Measurements from ENCODE around the gene UBR7. TPM values are rescaled to one million over a fixed set of nuclear protein-coding genes. Genes with fewer than 3 reads are reported as not detected.
A peak's percentile ranks its signal among the peaks of the same experiment; 100 is the strongest.
"Not testable (repeated sequence)": the region's sequence is repeated elsewhere in the genome, so short reads cannot be mapped to it uniquely, and the experiment has no call there.

Gene UBR7
- total RNA-seq, 1 experiment from 2014 or later: 61.3 TPM

GRCh38 chr14:93173943-93174395, 33.1 kb upstream of the UBR7 start:
- Histone ChIP-seq H3K9me3 (ENCODE audit: low read length) (no peaks in the 10 kb centered on the region), H3K4me3 (ENCODE audit: low read length) (no peak overlapping the region), H3K27ac (ENCODE audit: low read length) (no peak overlapping the region), H3F3A (ENCODE audit: low read length, unreplicated experiment) (no peaks in the 10 kb centered on the region), H3K4me2 (ENCODE audit: low read length) (0 out of 2 replicates have a peak overlapping the region, but pooled peaks have one; percentile 11), H3K9ac (ENCODE audit: low read length) (no peak overlapping the region), H3K9me2 (replicated peaks; ENCODE audit: low read length) (no peaks in the 10 kb centered on the region), H3K36me3 (ENCODE audit: low read depth, low read length) (no peaks in the 10 kb centered on the region), H3K27me3 (ENCODE audit: low read length) (no peaks in the 10 kb centered on the region), H3K4me1 (ENCODE audit: insufficient read depth, low read length) (peaks cover 4% of the 10 kb centered on the region; the same call in 1 of the 2 replicates), H4K20me1 (ENCODE audit: low read length) (no peaks in the 10 kb centered on the region), H3K79me2 (ENCODE audit: low read length) (no peaks in the 10 kb centered on the region), H2AFZ (ENCODE audit: low read length) (peak overlapping the region; percentile 30; the same call in 1 of the 2 replicates)
- CTCF ChIA-PET: no interaction called here
- DNase-seq (peak; percentile 20), ATAC-seq (peak; percentile 42)
- no TSS peak for BruUV-seq (replicated peaks)
- TF ChIP-seq CTCF (conservative IDR thresholded peaks at IDR 0.05; ENCODE audit: low read depth, low read length) (no peak), EZH2phosphoT487 (IDR thresholded peaks at IDR 0.05; ENCODE audit: borderline replicate concordance, low read length) (no peak), EZH2 (IDR thresholded peaks at IDR 0.05; ENCODE audit: low read length, unreplicated experiment) (no peak)
- intact Hi-C loops (cut with micrococcal nuclease): loop anchor here (10.0 kb wide), 1 partner anchor 59 kb away; the partner anchor contains the start of gene ITPK1
- POLR2A ChIA-PET (ENCODE audit: unreplicated experiment): no interaction called here

GRCh38 chr14:93174731-93175130, 32.3 kb upstream of the UBR7 start:
- H3K27ac ChIP-seq (ENCODE audit: low read length); BruUV-seq (replicated peaks): not testable (repeated sequence)

GRCh38 chr14:93175492-93175891, 31.6 kb upstream of the UBR7 start:
- Histone ChIP-seq H3K9ac (ENCODE audit: low read length) (no peak overlapping the region), H4K20me1 (ENCODE audit: low read length) (no peaks in the 10 kb centered on the region), H3K79me2 (ENCODE audit: low read length) (no peaks in the 10 kb centered on the region), H3K4me3 (ENCODE audit: low read length) (no peak overlapping the region), H3K4me1 (ENCODE audit: insufficient read depth, low read length) (peaks cover 9% of the 10 kb centered on the region; the same call in 1 of the 2 replicates), H3K27ac (ENCODE audit: low read length) (no peak overlapping the region), H2AFZ (ENCODE audit: low read length) (no peak overlapping the region), H3K9me2 (replicated peaks; ENCODE audit: low read length) (no peaks in the 10 kb centered on the region), H3F3A (ENCODE audit: low read length, unreplicated experiment) (no peaks in the 10 kb centered on the region), H3K36me3 (ENCODE audit: low read depth, low read length) (no peaks in the 10 kb centered on the region), H3K27me3 (ENCODE audit: low read length) (no peaks in the 10 kb centered on the region), H3K4me2 (ENCODE audit: low read length) (no peak overlapping the region), H3K9me3 (ENCODE audit: low read length) (no peaks in the 10 kb centered on the region)
- intact Hi-C loops (cut with micrococcal nuclease): loop anchor here (10.0 kb wide), 1 partner anchor 61 kb away; the partner anchor contains the start of gene ITPK1
- CTCF ChIA-PET: interaction anchor here (1.2 kb wide), 1 partner anchor 38 kb away, joined by 3 read pairs; no protein-coding TSS in a partner anchor
- POLR2A ChIA-PET (ENCODE audit: unreplicated experiment): no interaction called here
- no peak for DNase-seq
- ATAC-seq: no peak
- BruUV-seq (replicated peaks): no TSS peak
- TF ChIP-seq CTCF (conservative IDR thresholded peaks at IDR 0.05; ENCODE audit: low read depth, low read length): no peak
- TF ChIP-seq EZH2phosphoT487 (IDR thresholded peaks at IDR 0.05; ENCODE audit: borderline replicate concordance, low read length): no peak
- TF ChIP-seq EZH2 (IDR thresholded peaks at IDR 0.05; ENCODE audit: low read length, unreplicated experiment): no peak

More at GRCh38 chr14:93174731-93175130, 32.3 kb upstream of the UBR7 start:
- H4K20me1 ChIP-seq (ENCODE audit: low read length); H3K9ac ChIP-seq (ENCODE audit: low read length); POLR2A ChIA-PET (ENCODE audit: unreplicated experiment); H3K27me3 ChIP-seq (ENCODE audit: low read length); H3K9me2 ChIP-seq (replicated peaks; ENCODE audit: low read length); H3K9me3 ChIP-seq (ENCODE audit: low read length); H3K79me2 ChIP-seq (ENCODE audit: low read length); H3K4me2 ChIP-seq (ENCODE audit: low read length); H3K4me3 ChIP-seq (ENCODE audit: low read length); ATAC-seq; H2AFZ ChIP-seq (ENCODE audit: low read length); H3K4me1 ChIP-seq (ENCODE audit: insufficient read depth, low read length); H3F3A ChIP-seq (ENCODE audit: low read length, unreplicated experiment); H3K36me3 ChIP-seq (ENCODE audit: low read depth, low read length): not testable (repeated sequence)
- intact Hi-C loops (cut with micrococcal nuclease): loop anchor here (10.0 kb wide), 1 partner anchor 60 kb away; the partner anchor contains the start of gene ITPK1
- CTCF ChIA-PET: interaction anchor here (1.2 kb wide), 1 partner anchor 37 kb away, joined by 3 read pairs; no protein-coding TSS in a partner anchor
- DNase-seq: peak; percentile 55

All from PC-3 (cell line).